ENCODE results near the gene UQCR11. TPM values are rescaled to one million over a fixed set of nuclear protein-coding genes. Genes with fewer than 3 reads are reported as not detected.
A peak's percentile ranks its signal among the peaks of the same experiment; 100 is the strongest.

Gene UQCR11
- polyA plus RNA-seq, 3 donors: 55.6 to 731 (median 659) TPM

GRCh38 chr19:1576242-1577089 lies 28.8 kb downstream of the UQCR11 start:
- H3K9ac ChIP-seq (ENCODE audit: insufficient read depth, low read length, poor library complexity, severe bottlenecking): no peak overlapping the region
- no peak overlapping the region for H3K4me3 ChIP-seq (replicated peaks in 1 of 3; ENCODE audit: low read depth in 2 of 3, low read length in 3 of 3)
- WGBS (ENCODE audit: insufficient coverage): 85% methylated on average over 26 of the region's 30 CpGs
- intact Hi-C loops (cut with micrococcal nuclease): no loop called here
- peaks cover 31 to 44% of the 10 kb centered on the region in 2 donors for H3K36me3 Mint-ChIP-seq
- H3K4me1 ChIP-seq (ENCODE audit: control insufficient read depth in 1 of 2, insufficient read depth in 2 of 2, low read length in 2 of 2): no peaks in the 10 kb centered on the region
- peaks cover 2 to 6% (median 5%) of the 10 kb centered on the region in 3 donors for H3K27me3 Mint-ChIP-seq (ENCODE audit: low read depth in 3 of 3)
- no peaks in the 10 kb centered on the region for H3K79me2 ChIP-seq (ENCODE audit: insufficient read depth, low read length)
- no peaks in the 10 kb centered on the region for H3K27me3 ChIP-seq (ENCODE audit: control insufficient read depth in 2 of 2, insufficient read depth in 2 of 2, low read length in 2 of 2)
- no peaks in the 10 kb centered on the region for H4K20me1 ChIP-seq (ENCODE audit: insufficient read depth, low read length)
- H3K27ac Mint-ChIP-seq: peak overlapping the region in 1 of 7 donors; percentile 24
- no peak overlapping the region for H3K4me2 ChIP-seq (replicated peaks; ENCODE audit: extremely low read depth, low read length, poor library complexity, severe bottlenecking)
- H3K4me1 Mint-ChIP-seq: no peaks in the 10 kb centered on the region
- H3K36me3 ChIP-seq (replicated peaks in 1 of 2; ENCODE audit: control insufficient read depth in 1 of 2, insufficient read depth in 2 of 2, low read length in 2 of 2): peaks cover 44% of the 10 kb centered on the region in 2 donors
- peaks cover 0 to 5% (median 0%) of the 10 kb centered on the region in 7 donors for H3K9me3 Mint-ChIP-seq
- no peaks in the 10 kb centered on the region for H3K9me3 ChIP-seq (replicated peaks in 1 of 2; ENCODE audit: control insufficient read depth in 1 of 2, insufficient read depth in 1 of 2, low read length in 2 of 2)
- no peak overlapping the region for H3K4me3 Mint-ChIP-seq
- H2AFZ ChIP-seq (ENCODE audit: insufficient read depth, low read depth, low read length, poor library complexity, severe bottlenecking): no peak overlapping the region
- no peak for DNase-seq
- no peak for TF ChIP-seq CTCF (IDR thresholded peaks at IDR 0.05)
- H3K27ac ChIP-seq (ENCODE audit: low read depth in 1 of 2, low read length in 2 of 2): no peak overlapping the region

GRCh38 chr19:1575323-1576241 lies 29.7 kb downstream of the UQCR11 start:
- Histone ChIP-seq H2AFZ (ENCODE audit: insufficient read depth, low read depth, low read length, poor library complexity, severe bottlenecking) (no peak overlapping the region), H3K4me1 (ENCODE audit: control insufficient read depth in 1 of 2, insufficient read depth in 2 of 2, low read length in 2 of 2) (no peaks in the 10 kb centered on the region), H3K9ac (ENCODE audit: insufficient read depth, low read length, poor library complexity, severe bottlenecking) (no peak overlapping the region), H3K79me2 (ENCODE audit: insufficient read depth, low read length) (no peaks in the 10 kb centered on the region), H3K9me3 (replicated peaks in 1 of 2; ENCODE audit: control insufficient read depth in 1 of 2, insufficient read depth in 1 of 2, low read length in 2 of 2) (no peaks in the 10 kb centered on the region), H3K27ac (ENCODE audit: low read depth in 1 of 2, low read length in 2 of 2) (no peak overlapping the region), H3K4me2 (replicated peaks; ENCODE audit: extremely low read depth, low read length, poor library complexity, severe bottlenecking) (no peak overlapping the region), H4K20me1 (ENCODE audit: insufficient read depth, low read length) (no peaks in the 10 kb centered on the region), H3K4me3 (replicated peaks in 1 of 3; ENCODE audit: low read depth in 2 of 3, low read length in 3 of 3) (no peak overlapping the region), H3K27me3 (ENCODE audit: control insufficient read depth in 2 of 2, insufficient read depth in 2 of 2, low read length in 2 of 2) (peaks cover 0 to 2% of the 10 kb centered on the region in 2 donors), H3K36me3 (replicated peaks in 1 of 2; ENCODE audit: control insufficient read depth in 1 of 2, insufficient read depth in 2 of 2, low read length in 2 of 2) (peaks cover 35 to 36% of the 10 kb centered on the region in 2 donors)
- no peak overlapping the region for H3K4me3 Mint-ChIP-seq
- no peak for DNase-seq
- peaks cover 22 to 35% of the 10 kb centered on the region in 2 donors for H3K36me3 Mint-ChIP-seq
- H3K27ac Mint-ChIP-seq: peak overlapping the region in 4 of 7 donors; percentile 20 to 72 (median 22)
- peaks cover 6 to 15% (median 8%) of the 10 kb centered on the region in 3 donors for H3K27me3 Mint-ChIP-seq (ENCODE audit: low read depth in 3 of 3)
- no peak for TF ChIP-seq CTCF (IDR thresholded peaks at IDR 0.05)
- WGBS (ENCODE audit: insufficient coverage): 91% methylated on average over 21 of the region's 22 CpGs
- intact Hi-C loops (cut with micrococcal nuclease): no loop called here
- H3K4me1 Mint-ChIP-seq: no peaks in the 10 kb centered on the region
- H3K9me3 Mint-ChIP-seq: peaks cover 0 to 3% (median 0%) of the 10 kb centered on the region in 7 donors

Measured in CD14-positive monocyte (primary cell).